Sigmoid colon (tissue), 7 donors: ENCODE data around the gene KLC4. TPM values are rescaled to one million over a fixed set of nuclear protein-coding genes. Genes with fewer than 3 reads are reported as not detected.

Source experiments
- DNase-seq: peaks from one replicate; pipeline ENCODE4 v3.0.0-alpha.2; 2019
- H3K27ac ChIP-seq, 4 donors: fragments of 200-600 bp; sonication (generic); one replicate each; pipeline ENCODE4 v1.5.1; 2016 to 2019; ENCODE audit warnings: mild to moderate bottlenecking in 1 of 4
- H3K27me3 ChIP-seq, 3 donors: fragments of 200-600 bp; sonication (generic); one replicate each; pipeline ENCODE4 v1.5.1; 2019; ENCODE audit warnings: mild to moderate bottlenecking in 1 of 3
- H3K36me3 ChIP-seq, 4 donors: fragments of 200-600 bp; sonication (generic); one replicate each; pipeline ENCODE4 v1.5.1; 2016 to 2019
- H3K4me1 ChIP-seq, 4 donors: fragments of 200-600 bp; sonication (generic); one replicate each; pipeline ENCODE4 v1.5.1; 2017 to 2019
- H3K4me3 ChIP-seq, 4 donors: fragments of 200-600 bp; sonication (generic); one replicate each; pipeline ENCODE4 v1.5.1; 2017 to 2019; ENCODE audit warnings: mild to moderate bottlenecking in 2 of 4, moderate library complexity in 1 of 4
- H3K9me3 ChIP-seq, 4 donors: fragments of 200-600 bp in 3 of 4; sonication (generic) in 3 of 4; one replicate each; pipeline versions ENCODE4 v1.5.1 to v1.6.1; 2013 to 2019
- EP300 ChIP-seq, 4 donors: sonication (generic); formaldehyde crosslinking; IDR thresholded peaks; one replicate each; pipeline ENCODE4 v1.6.1; 2017; ENCODE audit warnings: antibody characterized with exemption in 4 of 4
- POLR2A ChIP-seq, 2 donors: fragments of 450-650 bp; IDR thresholded peaks; one replicate each; pipeline ENCODE4 v1.6.1; 2016; ENCODE audit warnings: antibody characterized with exemption in 2 of 2, mild to moderate bottlenecking in 2 of 2, moderate library complexity in 2 of 2
- POLR2AphosphoS5 ChIP-seq, 4 donors: sonication (generic); formaldehyde crosslinking; IDR thresholded peaks; one replicate each; pipeline ENCODE4 v1.6.1; 2017; ENCODE audit warnings: antibody characterized with exemption in 4 of 4
- WGBS, 2 donors: extraction: QIAGEN DNeasy Blood & Tissue Kit; methylation state at CpG; one replicate each; pipeline ENCODE4 v1.1.7; 2013; 5-methylcytosine and 5-hydroxymethylcytosine counted together
- intact Hi-C: fragments of 100-400 bp; cut with DNase I; formaldehyde crosslinking; loops from one replicate; pipeline ENCODE4 v1.15.1; 2023
- polyA plus RNA-seq, 3 donors: library from polyadenylated mRNA; stranded (reverse); fragments of 200-250 nt; gene quantifications; one replicate each; pipeline ENCODE4 v1.2.3, GENCODE V29; 2013
- total RNA-seq, 4 donors: library from RNA; depleted of rRNA; stranded (reverse); fragments of >200 nt; gene quantifications; one replicate each; pipeline ENCODE4 v1.1.0, GENCODE V29; 2016
- TF ChIP-seq, protein P1 (sequence below), 4 experiments: fragments of 450-650 bp in 3 of 4; fragments of 200-600 bp in 1 of 4; IDR thresholded peaks; one replicate each; pipeline ENCODE4 v1.5.1; 2016 to 2019; ENCODE audit warnings: antibody characterized with exemption in 4 of 4, mild to moderate bottlenecking in 3 of 4, moderate library complexity in 2 of 4
- donor health status: healthy with polysubstance abuse.
- donor health status: Bipolar disorder and iron deficiency.
- donor health status: healthy.

Gene KLC4
- total and polyA plus RNA-seq, 7 donors = 23.2 to 116 (median 44.9) TPM

DNA sequence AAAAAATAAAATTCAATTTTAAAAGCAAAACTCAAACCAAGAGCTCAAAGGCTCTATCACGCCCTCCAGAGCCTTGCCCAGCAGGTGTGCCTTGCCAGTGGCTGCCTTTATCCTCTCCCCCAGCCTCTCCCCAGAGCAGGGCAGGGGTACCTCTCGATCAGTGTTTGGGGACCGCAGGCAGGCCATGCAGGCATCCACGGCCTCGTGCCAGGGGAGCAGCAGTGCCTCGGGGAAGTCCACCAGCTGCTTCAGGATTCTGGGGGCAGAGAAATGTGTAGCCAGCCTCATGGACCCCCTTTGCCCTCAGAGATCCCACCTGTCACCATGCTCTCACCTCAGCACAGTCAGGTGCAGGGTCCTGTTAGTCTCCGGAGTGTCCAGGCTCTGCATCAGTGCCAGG, 11.4 kb upstream of the KLC4 start:
- 94 to 95% methylated on average over 7 of the region's 7 CpGs for WGBS, 2 donors

DNA sequence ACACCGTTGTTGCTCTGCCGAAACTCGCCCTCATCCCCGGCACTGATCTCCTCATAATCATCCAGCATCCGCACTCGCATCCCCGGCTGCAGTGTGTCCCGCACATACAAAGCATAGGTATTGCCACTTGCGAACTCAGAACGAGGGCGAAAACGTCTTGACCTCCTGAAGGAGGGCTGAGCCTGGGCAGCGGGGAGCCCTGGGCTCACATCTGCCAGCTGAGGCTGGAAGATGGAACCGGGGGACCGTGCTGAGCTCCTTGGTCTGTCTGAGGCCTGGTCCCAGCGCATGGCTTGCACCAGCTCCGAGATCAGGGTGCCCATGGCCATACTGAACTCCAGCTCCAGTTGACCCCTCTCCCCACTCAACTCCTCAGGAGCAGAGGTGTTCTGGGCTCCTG, 8.4 kb upstream of the KLC4 start:
- intact Hi-C loops = loop anchor here (5.0 kb wide), 1 partner anchor 91 kb away; no protein-coding TSS in a partner anchor
- Histone ChIP-seq H3K4me3 (no peak overlapping the region), H3K27me3 (no peaks in the 10 kb centered on the region), H3K9me3 (no peaks in the 10 kb centered on the region), H3K36me3 (peaks cover 3 to 51% (median 10%) of the 10 kb centered on the region in 4 donors), H3K4me1 (peaks cover 0 to 17% (median 11%) of the 10 kb centered on the region in 4 donors), H3K27ac (no peak overlapping the region)
- TF ChIP-seq, protein P1, sequence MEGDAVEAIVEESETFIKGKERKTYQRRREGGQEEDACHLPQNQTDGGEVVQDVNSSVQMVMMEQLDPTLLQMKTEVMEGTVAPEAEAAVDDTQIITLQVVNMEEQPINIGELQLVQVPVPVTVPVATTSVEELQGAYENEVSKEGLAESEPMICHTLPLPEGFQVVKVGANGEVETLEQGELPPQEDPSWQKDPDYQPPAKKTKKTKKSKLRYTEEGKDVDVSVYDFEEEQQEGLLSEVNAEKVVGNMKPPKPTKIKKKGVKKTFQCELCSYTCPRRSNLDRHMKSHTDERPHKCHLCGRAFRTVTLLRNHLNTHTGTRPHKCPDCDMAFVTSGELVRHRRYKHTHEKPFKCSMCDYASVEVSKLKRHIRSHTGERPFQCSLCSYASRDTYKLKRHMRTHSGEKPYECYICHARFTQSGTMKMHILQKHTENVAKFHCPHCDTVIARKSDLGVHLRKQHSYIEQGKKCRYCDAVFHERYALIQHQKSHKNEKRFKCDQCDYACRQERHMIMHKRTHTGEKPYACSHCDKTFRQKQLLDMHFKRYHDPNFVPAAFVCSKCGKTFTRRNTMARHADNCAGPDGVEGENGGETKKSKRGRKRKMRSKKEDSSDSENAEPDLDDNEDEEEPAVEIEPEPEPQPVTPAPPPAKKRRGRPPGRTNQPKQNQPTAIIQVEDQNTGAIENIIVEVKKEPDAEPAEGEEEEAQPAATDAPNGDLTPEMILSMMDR (IDR thresholded peaks at IDR 0.05) = no peak
- no peak for TF ChIP-seq POLR2AphosphoS5 (IDR thresholded peaks at IDR 0.05)
- WGBS, 2 donors = 96 to 97% methylated on average over 17 of the region's 17 CpGs
- DNase-seq = no peak

More for the DNA sequence above, 11.4 kb upstream of the KLC4 start:
- H3K27me3 ChIP-seq = no peaks in the 10 kb centered on the region
- no peak overlapping the region for H3K4me3 ChIP-seq
- DNase-seq = no peak
- TF ChIP-seq, protein P1 (IDR thresholded peaks at IDR 0.05) = no peak
- no peak for TF ChIP-seq POLR2A (IDR thresholded peaks at IDR 0.05)
- TF ChIP-seq POLR2AphosphoS5 (IDR thresholded peaks at IDR 0.05) = no peak
- H3K4me1 ChIP-seq = peaks cover 0 to 8% (median 1%) of the 10 kb centered on the region in 4 donors
- no peaks in the 10 kb centered on the region for H3K9me3 ChIP-seq
- no peak overlapping the region for H3K27ac ChIP-seq
- intact Hi-C loops = no loop called here
- H3K36me3 ChIP-seq = peaks cover 0 to 67% (median 13%) of the 10 kb centered on the region in 4 donors

DNA sequence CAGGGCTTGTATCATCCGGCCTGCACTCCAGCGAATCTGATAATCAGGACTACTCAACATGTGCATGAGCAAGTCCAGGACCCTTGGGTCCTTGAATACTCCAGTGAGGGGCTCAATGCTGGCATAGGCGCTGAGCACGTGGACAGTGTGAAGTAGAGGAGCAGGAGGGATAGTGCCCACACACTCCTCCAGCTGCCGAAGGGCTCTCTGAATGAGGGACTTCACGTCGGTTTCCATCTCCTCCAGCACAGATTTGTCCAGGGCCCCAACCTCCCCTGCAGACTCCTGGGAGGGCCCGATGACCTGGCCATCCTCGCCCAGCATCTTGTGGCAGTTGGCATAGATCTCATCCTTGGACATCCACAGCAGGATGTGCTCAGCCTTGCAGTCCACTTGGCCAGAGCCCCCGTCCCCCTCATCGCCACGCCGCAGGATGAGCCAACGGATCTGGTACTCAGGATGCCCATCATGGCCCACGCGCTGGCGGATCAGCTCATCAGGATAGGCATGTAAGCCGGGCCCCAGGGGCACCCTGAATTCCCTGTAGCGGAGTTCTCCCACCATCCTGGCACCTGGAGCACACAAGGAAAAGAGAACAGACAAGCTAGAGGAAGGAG, 7.1 kb upstream of the KLC4 start:
- no peaks in the 10 kb centered on the region for H3K9me3 ChIP-seq
- 90 to 95% methylated on average over 19 of the region's 19 CpGs for WGBS, 2 donors
- peaks cover 0 to 17% (median 11%) of the 10 kb centered on the region in 4 donors for H3K4me1 ChIP-seq
- no peak for DNase-seq
- TF ChIP-seq EP300 (IDR thresholded peaks at IDR 0.05) = no peak
- TF ChIP-seq POLR2AphosphoS5 (IDR thresholded peaks at IDR 0.05) = no peak
- TF ChIP-seq, protein P1 (IDR thresholded peaks at IDR 0.05) = no peak
- TF ChIP-seq POLR2A (IDR thresholded peaks at IDR 0.05) = no peak
- intact Hi-C loops = loop anchor here (2.0 to 5.0 kb wide), 2 partner anchors 32 to 90 kb away; partner anchors contain the start of gene RRP36
- peaks cover 3 to 52% (median 12%) of the 10 kb centered on the region in 4 donors for H3K36me3 ChIP-seq
- no peaks in the 10 kb centered on the region for H3K27me3 ChIP-seq
- H3K27ac ChIP-seq = peak overlapping the region; percentile 92 to 95 (median 94)
- no peak overlapping the region for H3K4me3 ChIP-seq

DNA sequence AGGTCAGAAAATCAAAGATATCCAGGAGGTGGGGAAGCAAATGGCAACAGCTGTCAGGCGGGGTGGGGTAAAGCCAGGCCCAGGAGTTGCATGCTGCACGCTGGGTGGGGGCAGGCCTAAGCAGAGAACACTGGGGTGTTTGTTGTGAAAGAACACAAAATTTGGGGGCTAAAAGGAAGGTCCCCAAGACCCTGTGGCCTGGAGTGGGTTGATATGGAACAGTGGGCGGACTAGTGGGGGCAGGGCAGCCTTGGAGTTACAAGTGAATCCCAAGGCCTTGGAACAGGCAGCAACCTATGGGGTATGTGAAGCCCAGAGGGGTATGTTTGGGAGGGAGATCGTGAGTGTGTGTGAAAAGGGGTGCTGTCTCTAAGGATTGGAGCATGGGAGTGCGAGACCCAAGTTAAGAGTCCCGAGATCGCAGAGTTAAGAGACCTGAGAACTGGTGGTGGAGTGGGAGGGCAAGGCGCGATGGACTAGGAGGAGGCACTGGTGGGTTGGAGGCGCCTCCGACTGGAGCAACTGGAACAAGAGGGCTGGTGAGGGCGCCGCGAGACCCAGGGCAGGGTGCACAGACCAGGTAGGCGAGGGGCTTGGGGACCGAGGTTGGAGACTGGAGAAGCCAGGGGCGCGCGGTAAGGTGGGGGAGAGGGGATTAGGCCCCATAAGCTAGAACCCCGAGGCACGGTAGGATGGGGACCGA, 6.4 kb upstream of the KLC4 start:
- H3K4me1 ChIP-seq = peaks cover 0 to 19% (median 14%) of the 10 kb centered on the region in 4 donors
- intact Hi-C loops = loop anchor here (2.0 to 5.0 kb wide), 2 partner anchors 32 to 89 kb away; partner anchors contain the start of gene RRP36
- no peak for DNase-seq

More for the DNA sequence above, 6.4 kb upstream of the KLC4 start:
- Histone ChIP-seq H3K36me3 (peaks cover 3 to 51% (median 12%) of the 10 kb centered on the region in 4 donors), H3K27me3 (no peaks in the 10 kb centered on the region), H3K4me3 (peak overlapping the region; percentile 48 to 78 (median 71)), H3K9me3 (no peaks in the 10 kb centered on the region), H3K27ac (peak overlapping the region; percentile 92 to 95 (median 94))
- 10 to 15% methylated on average over 22 of the region's 22 CpGs for WGBS, 2 donors
- no peak for TF ChIP-seq POLR2AphosphoS5 (IDR thresholded peaks at IDR 0.05)
- no peak for TF ChIP-seq POLR2A (IDR thresholded peaks at IDR 0.05)
- TF ChIP-seq, protein P1 (IDR thresholded peaks at IDR 0.05) = no peak
- TF ChIP-seq EP300 (IDR thresholded peaks at IDR 0.05) = no peak
